ENCODE results near the gene TMEM175. TPM values are rescaled to one million over a fixed set of nuclear protein-coding genes. Genes with fewer than 3 reads are reported as not detected.

TMEM175 gene
- total and polyA plus RNA-seq, 2 of the 4 experiments (the other 2 are of a cell fraction): 7.7 to 41.9 TPM

GRCh38 chr4:915595-915994, 16.7 kb upstream of the TMEM175 start:
- no peak overlapping the region for H3K14ac ChIP-seq (replicated peaks; ENCODE audit: low read depth, low read length)
- no CpG with 5 or more reads among the region's 8 CpGs for WGBS, 2 experiments (ENCODE audit: extremely low coverage in 2 of 2, insufficient read length in 1 of 2)
- no TSS peak for BruUV-seq (replicated peaks)
- H3K9me1 ChIP-seq (ENCODE audit: insufficient read depth, low read length): peaks cover 8% of the 10 kb centered on the region; the same call in 1 of the 2 replicates
- no peak overlapping the region for H2AK5ac ChIP-seq (ENCODE audit: low read depth, low read length)
- intact Hi-C loops (cut with micrococcal nuclease): no loop called here
- no peak overlapping the region for H3K4ac ChIP-seq (ENCODE audit: low read depth, low read length)
- H2BK120ac ChIP-seq (ENCODE audit: low read depth, low read length): no peak overlapping the region
- DNase-seq (peak; percentile 31), ATAC-seq (ENCODE audit: low read depth) (peak; percentile 78)
- no peak overlapping the region for H3K56ac ChIP-seq (ENCODE audit: extremely low read depth, insufficient read depth, low read length)
- H4K5ac ChIP-seq (ENCODE audit: low read depth, low read length): no peak overlapping the region
- ChIA-PET POLR2A (ENCODE audit: unreplicated experiment) (no interaction called here), CTCF (no interaction called here)
- H2BK15ac ChIP-seq (ENCODE audit: low read depth, low read length): no peak overlapping the region
- no peak overlapping the region for H3K4me3 ChIP-seq (ENCODE audit: insufficient read depth, low read depth, low read length)
- no peaks in the 10 kb centered on the region for H3K27me3 ChIP-seq (ENCODE audit: control insufficient read depth, insufficient read depth, low read length)
- H3K9me3 ChIP-seq (ENCODE audit: control insufficient read depth, insufficient read depth, low read length): no peaks in the 10 kb centered on the region
- H3K9ac ChIP-seq (ENCODE audit: low read depth, low read length): no peak overlapping the region
- H3K18ac ChIP-seq (ENCODE audit: low read depth, low read length): no peak overlapping the region
- H2AK9ac ChIP-seq (replicated peaks; ENCODE audit: low read depth, low read length, poor library complexity): no peak overlapping the region
- dilution Hi-C loops (cut with HindIII; ENCODE audit: low sequenced_read_pairs, unreplicated experiment): no loop called here
- no peak overlapping the region for H2BK5ac ChIP-seq (ENCODE audit: low read depth, low read length, poor library complexity, severe bottlenecking)
- H3K36me3 ChIP-seq (ENCODE audit: control insufficient read depth, insufficient read depth, low read length): peaks cover 19% of the 10 kb centered on the region
- H2BK20ac ChIP-seq (ENCODE audit: low read depth, low read length): no peak overlapping the region
- H4K91ac ChIP-seq (ENCODE audit: insufficient read depth, low read depth, low read length): no peak overlapping the region
- H4K20me1 ChIP-seq (ENCODE audit: insufficient read depth, low read length): peaks cover 80% of the 10 kb centered on the region
- peaks cover 12 to 67% of the 10 kb centered on the region in 2 experiments for H3K79me1 ChIP-seq (ENCODE audit: low read depth in 1 of 2, low read length in 2 of 2)
- no peaks in the 10 kb centered on the region for H3K4me1 ChIP-seq (ENCODE audit: control insufficient read depth, insufficient read depth, low read length)
- H3K23ac ChIP-seq (ENCODE audit: low read depth, low read length): no peak overlapping the region
- H3K4me2 ChIP-seq (ENCODE audit: low read depth, low read length): peak overlapping the region; percentile 59
- TF ChIP-seq NFE2L2 (IDR thresholded peaks at IDR 0.05; ENCODE audit: low read depth, low read length) (no peak), RCOR1 (IDR thresholded peaks at IDR 0.05; ENCODE audit: insufficient replicate concordance, low read length) (no peak), ELK1 (IDR thresholded peaks at IDR 0.05; ENCODE audit: borderline replicate concordance, low read depth, low read length) (no peak), CHD1 (IDR thresholded peaks at IDR 0.05; ENCODE audit: low read depth, low read length) (no peak), BHLHE40 (IDR thresholded peaks at IDR 0.05; ENCODE audit: low read depth, low read length) (no peak), FOS (IDR thresholded peaks at IDR 0.05; ENCODE audit: low read depth, low read length) (no peak), USF2 (IDR thresholded peaks at IDR 0.05; ENCODE audit: low read depth, low read length) (no peak), MXI1 (IDR thresholded peaks at IDR 0.05; ENCODE audit: borderline replicate concordance, low read depth, low read length) (no peak), RFX5 (IDR thresholded peaks at IDR 0.05; ENCODE audit: low read depth, low read length) (no peak), MAFK (IDR thresholded peaks at IDR 0.05; ENCODE audit: low read depth, low read length) (no peak), MAZ (IDR thresholded peaks at IDR 0.05; ENCODE audit: borderline replicate concordance, low read depth, low read length) (no peak), RAD21 (IDR thresholded peaks at IDR 0.05; ENCODE audit: low read length) (no peak)
- H3K27ac ChIP-seq (ENCODE audit: insufficient read depth, low read length): no peak overlapping the region
- in situ Hi-C loops (cut with MboI; ENCODE audit: low sequenced_read_pairs): no loop called here
- no peak overlapping the region for H4K8ac ChIP-seq (ENCODE audit: low read depth in 2 of 2, low read length in 2 of 2)
- H2AFZ ChIP-seq (replicated peaks; ENCODE audit: low read length, poor library complexity): no peak overlapping the region
